ENCODE data around the gene TEDC1. TPM values are rescaled to one million over a fixed set of nuclear protein-coding genes. Genes with fewer than 3 reads are reported as not detected.

TEDC1 gene
- total and polyA plus RNA-seq, 3 experiments from 2014 or later = 14.7 to 56.5 (median 52.1) TPM

- Mint-ChIP-seq H3K4me3 (no peak overlapping the region), H3K36me3 (peaks cover 0 to 7% (median 0%) of the 10 kb centered on the region in 3 donors), H3K27ac (peak overlapping the region; percentile 76 to 100 (median 100)), H3K27me3 (peaks cover 0 to 9% of the 10 kb centered on the region in 2 donors), H3K4me1 (peaks cover 36 to 78% (median 50%) of the 10 kb centered on the region in 3 donors), H3K9me3 (no peaks in the 10 kb centered on the region)
- H3K27ac ChIP-seq (ENCODE audit: low read depth, low read length) = peak overlapping the region; percentile 100
- DNase-seq = peak in 1 of 5 donors; percentile 50
- no peaks in the 10 kb centered on the region for H3K36me3 ChIP-seq (ENCODE audit: insufficient read depth, low read length)
- CTCF ChIA-PET = interaction anchor here (1.1 to 1.8 kb wide), 2 partner anchors 113 to 132 kb away, joined by 4 to 7 read pairs; no protein-coding TSS in a partner anchor
- no peaks in the 10 kb centered on the region for H3K27me3 ChIP-seq (ENCODE audit: insufficient read depth, low read length, poor library complexity, severe bottlenecking)
- no peaks in the 10 kb centered on the region for H3K9me3 ChIP-seq (ENCODE audit: low read length)
- H3K4me3 ChIP-seq (ENCODE audit: low read length) = no peak overlapping the region
- POLR2A ChIA-PET = no interaction called here
- peaks cover 79% of the 10 kb centered on the region for H3K4me1 ChIP-seq (ENCODE audit: insufficient read depth, low read length)
These were observed 7.6 kb upstream of the TEDC1 start for GRCh38 chr14:105483300-105484068.

GRCh38 chr14:105484069-105484996, 6.7 kb upstream of the TEDC1 start:
- Mint-ChIP-seq H3K4me1 (peaks cover 40 to 85% (median 50%) of the 10 kb centered on the region in 3 donors), H3K27ac (peak overlapping the region; percentile 91 to 100 (median 98)), H3K36me3 (peaks cover 0 to 11% (median 0%) of the 10 kb centered on the region in 3 donors), H3K9me3 (no peaks in the 10 kb centered on the region), H3K4me3 (peak overlapping the region; percentile 0 to 84 (median 65)), H3K27me3 (peaks cover 0 to 9% of the 10 kb centered on the region in 2 donors)
- CTCF ChIA-PET = no interaction called here
- peaks cover 88% of the 10 kb centered on the region for H3K4me1 ChIP-seq (ENCODE audit: insufficient read depth, low read length)
- peak; percentile 45 to 91 (median 67) for DNase-seq
- no peak overlapping the region for H3K4me3 ChIP-seq (ENCODE audit: low read length)
- POLR2A ChIA-PET = no interaction called here
- H3K27ac ChIP-seq (ENCODE audit: low read depth, low read length) = peak overlapping the region; percentile 97
- no peaks in the 10 kb centered on the region for H3K27me3 ChIP-seq (ENCODE audit: insufficient read depth, low read length, poor library complexity, severe bottlenecking)
- no peaks in the 10 kb centered on the region for H3K36me3 ChIP-seq (ENCODE audit: insufficient read depth, low read length)
- H3K9me3 ChIP-seq (ENCODE audit: low read length) = no peaks in the 10 kb centered on the region

- Mint-ChIP-seq H3K9me3 (no peaks in the 10 kb centered on the region), H3K36me3 (peaks cover 0 to 15% (median 0%) of the 10 kb centered on the region in 3 donors), H3K4me3 (peak overlapping the region in 4 of 7 donors; percentile 44 to 91 (median 78)), H3K27ac (peak overlapping the region; percentile 91 to 100 (median 98)), H3K4me1 (peaks cover 41 to 84% (median 48%) of the 10 kb centered on the region in 3 donors), H3K27me3 (peaks cover 0 to 11% of the 10 kb centered on the region in 2 donors)
- DNase-seq = peak in 1 of 5 donors; percentile 50
- POLR2A ChIA-PET = no interaction called here
- H3K27me3 ChIP-seq (ENCODE audit: insufficient read depth, low read length, poor library complexity, severe bottlenecking) = no peaks in the 10 kb centered on the region
- CTCF ChIA-PET = no interaction called here
- no peaks in the 10 kb centered on the region for H3K9me3 ChIP-seq (ENCODE audit: low read length)
- H3K36me3 ChIP-seq (ENCODE audit: insufficient read depth, low read length) = no peaks in the 10 kb centered on the region
- peak overlapping the region; percentile 97 for H3K27ac ChIP-seq (ENCODE audit: low read depth, low read length)
- H3K4me3 ChIP-seq (ENCODE audit: low read length) = no peak overlapping the region
- H3K4me1 ChIP-seq (ENCODE audit: insufficient read depth, low read length) = peaks cover 86% of the 10 kb centered on the region
These were observed 6.1 kb upstream of the TEDC1 start for GRCh38 chr14:105484997-105485393.

GRCh38 chr14:105485739-105486162, 5.3 kb upstream of the TEDC1 start:
- Mint-ChIP-seq H3K27ac (peak overlapping the region; percentile 87 to 100 (median 98)), H3K4me3 (peak overlapping the region; percentile 35 to 92 (median 84)), H3K27me3 (peaks cover 0 to 8% of the 10 kb centered on the region in 2 donors), H3K36me3 (peaks cover 0 to 15% (median 0%) of the 10 kb centered on the region in 3 donors), H3K4me1 (peaks cover 39 to 77% (median 40%) of the 10 kb centered on the region in 3 donors), H3K9me3 (no peaks in the 10 kb centered on the region)
- Histone ChIP-seq H3K27me3 (ENCODE audit: insufficient read depth, low read length, poor library complexity, severe bottlenecking) (no peaks in the 10 kb centered on the region), H3K27ac (ENCODE audit: low read depth, low read length) (peak overlapping the region; percentile 97), H3K4me3 (ENCODE audit: low read length) (no peak overlapping the region), H3K9me3 (ENCODE audit: low read length) (no peaks in the 10 kb centered on the region), H3K4me1 (ENCODE audit: insufficient read depth, low read length) (peaks cover 78% of the 10 kb centered on the region), H3K36me3 (ENCODE audit: insufficient read depth, low read length) (no peaks in the 10 kb centered on the region)
- CTCF ChIA-PET = interaction anchor here (0.8 kb wide), 1 partner anchor 18 kb away, joined by 3 read pairs; no protein-coding TSS in a partner anchor
- peak; percentile 50 to 76 (median 61) for DNase-seq
- POLR2A ChIA-PET = no interaction called here

GRCh38 chr14:105486163-105486973, 4.7 kb upstream of the TEDC1 start, which contains the start of gene CRIP1:
CRIP1 (plus strand) TSS chr14:105486886; CDS start chr14:105487260, 374 bp downstream.
- POLR2A ChIA-PET = no interaction called here
- H3K4me1 ChIP-seq (ENCODE audit: insufficient read depth, low read length) = peaks cover 72% of the 10 kb centered on the region
- peak within 1 kb of the TSS; percentile 97 for H3K27ac ChIP-seq (ENCODE audit: low read depth, low read length)

GRCh38 chr14:105486974-105487448, 4.0 kb upstream of the TEDC1 start:
- no peaks in the 10 kb centered on the region for H3K9me3 ChIP-seq (ENCODE audit: low read length)
- no peaks in the 10 kb centered on the region for H3K27me3 ChIP-seq (ENCODE audit: insufficient read depth, low read length, poor library complexity, severe bottlenecking)
- CTCF ChIA-PET = no interaction called here
- peak in 4 of 5 donors; percentile 58 to 79 (median 62) for DNase-seq
- Mint-ChIP-seq H3K27me3 (peaks cover 0 to 5% of the 10 kb centered on the region in 2 donors), H3K27ac (peak overlapping the region; percentile 91 to 100 (median 97)), H3K4me3 (peak overlapping the region; percentile 85 to 94 (median 91)), H3K4me1 (peaks cover 30 to 76% (median 36%) of the 10 kb centered on the region in 3 donors), H3K9me3 (no peaks in the 10 kb centered on the region), H3K36me3 (peaks cover 0 to 17% (median 0%) of the 10 kb centered on the region in 3 donors)
- H3K27ac ChIP-seq (ENCODE audit: low read depth, low read length) = peak overlapping the region; percentile 97
- POLR2A ChIA-PET = no interaction called here
- peaks cover 70% of the 10 kb centered on the region for H3K4me1 ChIP-seq (ENCODE audit: insufficient read depth, low read length)
- peak overlapping the region; percentile 82 for H3K4me3 ChIP-seq (ENCODE audit: low read length)
- H3K36me3 ChIP-seq (ENCODE audit: insufficient read depth, low read length) = no peaks in the 10 kb centered on the region

More at GRCh38 chr14:105486163-105486973, 4.7 kb upstream of the TEDC1 start, which contains the start of gene CRIP1:
- Mint-ChIP-seq H3K27ac (peak within 1 kb of the TSS; percentile 91 to 100 (median 98)), H3K27me3 (peaks cover 0 to 8% of the 10 kb centered on the region in 2 donors), H3K4me3 (peak within 1 kb of the TSS; percentile 87 to 94 (median 92)), H3K9me3 (no peaks in the 10 kb centered on the region), H3K36me3 (peaks cover 0 to 15% (median 0%) of the 10 kb centered on the region in 3 donors), H3K4me1 (peaks cover 34 to 75% (median 38%) of the 10 kb centered on the region in 3 donors)
- DNase-seq = no peak
- H3K4me3 ChIP-seq (ENCODE audit: low read length) = peak within 1 kb of the TSS; percentile 82
- H3K27me3 ChIP-seq (ENCODE audit: insufficient read depth, low read length, poor library complexity, severe bottlenecking) = no peaks in the 10 kb centered on the region
- CTCF ChIA-PET = interaction anchor here (0.8 kb wide), 1 partner anchor 19 kb away, joined by 3 read pairs; no protein-coding TSS in a partner anchor
- H3K36me3 ChIP-seq (ENCODE audit: insufficient read depth, low read length) = no peaks in the 10 kb centered on the region
- H3K9me3 ChIP-seq (ENCODE audit: low read length) = no peaks in the 10 kb centered on the region
